GM12878 (cell line): Measurements from ENCODE around the gene FYTTD1. TPM values are rescaled to one million over a fixed set of nuclear protein-coding genes. Genes with fewer than 3 reads are reported as not detected.
A peak's percentile ranks its signal among the peaks of the same experiment; 100 is the strongest.

Experiments
- ATAC-seq: fragments of 200-7000 bp; cut with Tn5 transposase; 3 replicates; pipeline ENCODE4 v1.9.1; 2020; ENCODE audit warnings: mild to moderate bottlenecking, moderate library complexity
- BruUV-seq: library from RNA; stranded (reverse); fragments of 400-500 nt; replicated peaks from 2 replicates; lab custom pipeline; 2021; lab: Mats Ljungman, UMichigan
- CTCF ChIA-PET: fragments of 300-600 bp; sonication (Branson Sonifier 250); formaldehyde crosslinking; extraction: SDS; loops from one replicate; lab custom pipeline; 2021; ENCODE audit warnings: inconsistent platforms; lab: Yijun Ruan, JAX
- POLR2A ChIA-PET: fragments of 350-600 bp; formaldehyde crosslinking; extraction: SDS; loops from one replicate; lab custom pipeline; 2021; ENCODE audit warnings: inconsistent platforms; lab: Charles Lee
- RAD21 ChIA-PET: fragments of 300-600 bp; sonication (Branson Sonifier 250); formaldehyde crosslinking; loops from one replicate; lab custom pipeline; 2023; ENCODE audit warnings: antibody characterized with exemption; ENCODE audit not compliant: unreplicated experiment; lab: Charles Lee
- SMC1A ChIA-PET: fragments of 300-600 bp; sonication (Branson Sonifier 250); formaldehyde crosslinking; loops from one replicate; lab custom pipeline; 2023; ENCODE audit not compliant: unreplicated experiment, uncharacterized antibody; lab: Charles Lee
- DNase-seq: peaks from one replicate; pipeline ENCODE4 v3.0.0-alpha.2; 2011; ENCODE audit warnings: low read depth, low spot score
- FAIRE-seq: peaks from 3 replicates; lab custom pipeline; 2011; peaks lifted over from hg19 to GRCh38; lab: Jason Lieb, UNC
- H2AFZ ChIP-seq: 2 replicates; pipeline ENCODE4 v1.6.0; 2011; ENCODE audit warnings: low read depth, low read length, control low read depth; ENCODE audit not compliant: control insufficient read depth
- H3K27ac ChIP-seq: 2 replicates; pipeline ENCODE4 v1.5.1; 2011; ENCODE audit warnings: control low read depth; ENCODE audit not compliant: control insufficient read depth, insufficient read depth
- H3K27me3 ChIP-seq, 2 experiments: replicated peaks in 1 of 2; 2 replicates each; pipeline versions ENCODE4 v1.6.0 to v1.6.1; 2011; ENCODE audit warnings: low read length in 1 of 2; ENCODE audit not compliant: control insufficient read depth in 2 of 2, insufficient read depth in 2 of 2
- H3K36me3 ChIP-seq, 2 experiments: 2 replicates each; pipeline ENCODE4 v1.5.1; 2011; ENCODE audit warnings: low read length in 1 of 2; ENCODE audit not compliant: control insufficient read depth in 2 of 2, insufficient read depth in 2 of 2
- H3K4me1 ChIP-seq: 2 replicates; pipeline ENCODE4 v1.6.1; 2011; ENCODE audit warnings: mild to moderate bottlenecking, low read length, moderate library complexity, mixed read lengths; ENCODE audit not compliant: control insufficient read depth, insufficient read depth
- H3K4me2 ChIP-seq: 2 replicates; pipeline ENCODE4 v1.6.0; 2011; ENCODE audit warnings: control low read depth; ENCODE audit not compliant: control insufficient read depth, insufficient read depth
- H3K4me3 ChIP-seq: fragments of 200-600 bp; sonication (generic); 2 replicates; pipeline ENCODE4 v1.5.1; 2016
- H3K79me2 ChIP-seq: 2 replicates; pipeline ENCODE4 v1.6.0; 2011; ENCODE audit warnings: low read length; ENCODE audit not compliant: control insufficient read depth, insufficient read depth
- H3K9ac ChIP-seq: 2 replicates; pipeline ENCODE4 v1.8.0; 2011; ENCODE audit warnings: low read length, control low read depth, mixed read lengths; ENCODE audit not compliant: control insufficient read depth, insufficient read depth
- H3K9me3 ChIP-seq: replicated peaks from 3 replicates; pipeline ENCODE4 v1.5.1; 2011; ENCODE audit warnings: mild to moderate bottlenecking, low read length; ENCODE audit not compliant: control insufficient read depth, insufficient read depth
- H4K20me1 ChIP-seq: 2 replicates; pipeline ENCODE4 v1.6.0; 2011; ENCODE audit not compliant: control insufficient read depth, insufficient read depth
- ATF7 ChIP-seq: fragments of 450-650 bp; IDR thresholded peaks from 2 replicates; pipeline ENCODE4 v1.6.1; 2016; ENCODE audit warnings: low read depth, mild to moderate bottlenecking
- CREM ChIP-seq: IDR thresholded peaks from 2 replicates; pipeline ENCODE4 v1.6.1; 2014; ENCODE audit warnings: antibody characterized with exemption, low read depth
- HDAC2 ChIP-seq: fragments of 200-600 bp; sonication (generic); IDR thresholded peaks from 2 replicates; pipeline ENCODE4 v1.6.1; 2017
- IKZF2 ChIP-seq, 2 experiments: fragments of 450-650 bp; IDR thresholded peaks; 2 replicates each; pipeline ENCODE4 v1.6.1; 2017; ENCODE audit warnings: mild to moderate bottlenecking in 2 of 2, moderate library complexity in 2 of 2
- MEF2A ChIP-seq: IDR thresholded peaks from 2 replicates; pipeline ENCODE4 v1.6.1; 2011; ENCODE audit warnings: low read depth, mild to moderate bottlenecking, low read length, moderate library complexity; ENCODE audit not compliant: insufficient read depth
- PRDM15 ChIP-seq: fragments of 450-650 bp; formaldehyde crosslinking; IDR thresholded peaks from 2 replicates; pipeline ENCODE4 v1.4.0; 2020; ENCODE audit warnings: mild to moderate bottlenecking, moderate library complexity
- SIN3A ChIP-seq: IDR thresholded peaks from 2 replicates; pipeline ENCODE4 v1.6.1; 2012; ENCODE audit warnings: low read depth, low read length, improper control_type of control experiment
- STAT3 ChIP-seq: IDR thresholded peaks from 2 replicates; pipeline ENCODE4 v1.6.1; 2011; ENCODE audit warnings: low read depth, low read length, improper control_type of control experiment
- YBX1 ChIP-seq: fragments of 450-650 bp; IDR thresholded peaks from 2 replicates; pipeline ENCODE4 v1.6.1; 2016; ENCODE audit warnings: antibody characterized with exemption
- ZBTB40 ChIP-seq: fragments of 450-650 bp; IDR thresholded peaks from 2 replicates; pipeline ENCODE4 v1.6.1; 2016; ENCODE audit warnings: mild to moderate bottlenecking, moderate library complexity, borderline replicate concordance
- WGBS: methylation state at CpG from one replicate; pipeline ENCODE4 v1.1.6; 2016; ENCODE audit warnings: low lambda C conversion rate; ENCODE audit not compliant: insufficient replicate concordance, insufficient coverage; ENCODE audit errors: missing lambda C conversion rate; 5-methylcytosine and 5-hydroxymethylcytosine counted together
- in situ Hi-C: fragments of 300-500 bp; cut with MboI; formaldehyde crosslinking; loops from 9 replicates; pipeline ENCODE4 v1.14.3; 2018; ENCODE audit warnings: mixed read lengths
- intact Hi-C: fragments of 100-400 bp; cut with micrococcal nuclease; formaldehyde crosslinking; loops from one replicate; pipeline ENCODE4 v1.14.2; 2022; ENCODE audit not compliant: unreplicated experiment
- polyA plus RNA-seq, 11 experiments: library from polyadenylated mRNA; depleted of rRNA in 4 of 11; unstranded in 6 of 11; stranded (reverse) in 5 of 11; fragments of >200 nt; fragmentation: Nextera tagmentation in 4 of 11; fragmentation: Illumina TruSeq in 1 of 11; extraction: Ambion mirVana in 4 of 11; extraction: Trizol in 1 of 11; gene quantifications; 1 replicate in 1 of 11; 2 replicates in 10 of 11; pipeline versions ENCODE4 v1.2.1 to v1.2.3, GENCODE V29; 2011 to 2016; ENCODE audit warnings: inconsistent platforms in 2 of 11, missing spikeins in 2 of 11, low read depth in 1 of 11
- total RNA-seq, 4 experiments: library from RNA; depleted of rRNA in 3 of 4; stranded (reverse); fragments of >200 nt in 3 of 4; fragmentation: Illumina TruSeq in 1 of 4; extraction: Trizol in 1 of 4; gene quantifications; 2 replicates each; pipeline versions ENCODE4 v1.2.1 to v1.2.3, GENCODE V29; 2013 to 2021

FYTTD1 gene
- total and polyA plus RNA-seq, 10 of the 15 experiments (the other 5 are each of a cell fraction or from before 2014, with no cell fraction given) = 25.5 to 101 (median 59.4) TPM

DNA sequence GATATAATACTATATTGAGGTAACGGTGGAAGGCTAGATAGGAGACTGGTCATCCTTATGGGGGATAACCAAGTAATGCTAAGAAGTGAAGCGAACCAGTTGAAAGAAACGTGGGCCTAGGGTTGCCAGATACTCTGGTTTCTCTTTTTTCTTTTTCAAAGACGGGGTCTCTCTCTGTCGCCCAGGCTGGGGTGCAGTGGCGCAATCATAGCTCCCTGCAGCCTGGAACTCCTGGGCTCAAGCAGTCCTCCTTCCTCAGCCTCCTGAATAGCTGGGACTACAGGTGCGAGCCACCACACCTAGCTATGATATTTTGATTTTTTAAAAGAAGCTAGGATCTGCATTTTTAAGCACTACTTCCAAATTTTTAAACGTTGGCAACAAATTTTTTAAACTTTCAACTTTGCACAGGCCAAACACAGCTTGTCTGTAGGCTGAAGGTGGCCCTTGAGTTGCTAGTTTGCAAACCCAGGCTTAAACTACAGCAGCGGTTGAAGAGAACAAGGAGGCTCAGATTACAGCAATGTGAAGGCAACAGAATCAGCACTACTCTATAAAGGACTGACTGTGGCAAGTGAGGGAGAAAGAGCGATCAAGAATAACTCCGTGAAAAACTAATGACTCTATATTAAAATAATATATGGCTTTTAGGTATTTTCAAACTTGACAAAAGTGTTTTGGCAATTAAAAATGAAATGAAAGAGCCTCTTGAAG is 11.8 kb upstream of the FYTTD1 start:
- no TSS peak for BruUV-seq
- RAD21 ChIA-PET = no interaction called here

DNA sequence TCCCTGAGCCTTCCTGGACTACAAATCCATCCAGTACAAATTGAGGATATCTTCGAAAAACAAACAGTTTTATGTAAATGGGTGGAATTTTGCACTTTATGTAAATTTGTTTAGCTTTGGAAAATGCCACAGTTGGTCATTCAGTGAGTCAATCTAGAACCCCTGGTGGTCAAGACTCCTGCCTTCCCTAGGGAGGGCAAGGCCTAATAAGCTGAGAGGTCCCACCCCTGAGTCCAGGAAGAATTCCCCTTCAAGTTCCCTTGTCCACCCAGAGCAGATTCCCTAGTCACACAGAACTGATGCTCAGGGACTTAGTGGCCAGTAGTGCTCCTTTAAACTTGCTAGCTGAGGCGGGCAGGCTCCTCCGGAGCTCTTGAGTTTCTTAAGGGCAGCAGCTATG is 6.9 kb upstream of the FYTTD1 start:
- Histone ChIP-seq H3K9me3 (no peaks in the 10 kb centered on the region), H3K9ac (no peak overlapping the region), H3K27ac (no peak overlapping the region), H3K79me2 (no peaks in the 10 kb centered on the region; the same call in 1 of the 2 replicates), H3K4me3 (no peak overlapping the region), H2AFZ (no peak overlapping the region), H3K36me3 (no peaks in the 10 kb centered on the region), H4K20me1 (no peaks in the 10 kb centered on the region), H3K27me3 (no peaks in the 10 kb centered on the region), H3K4me2 (no peak overlapping the region), H3K4me1 (peaks cover 17% of the 10 kb centered on the region)
- CTCF ChIA-PET = interaction anchor here (0.8 to 2.1 kb wide), 3 partner anchors 14 to 60 kb away, joined by 3 to 5 read pairs (median 3); no protein-coding TSS in a partner anchor
- POLR2A ChIA-PET = interaction anchor here (1.1 kb wide), 1 partner anchor 33 kb away, joined by 7 read pairs; no protein-coding TSS in a partner anchor
- FAIRE-seq = no peak
- BruUV-seq = no TSS peak
- TF ChIP-seq ZBTB40 (no peak), PRDM15 (CRISPR knock-in tag) (no peak), HDAC2 (no peak)
- RAD21 ChIA-PET = no interaction called here
- SMC1A ChIA-PET = interaction anchor here (0.9 kb wide), 1 partner anchor 160 kb away, joined by 3 read pairs; no protein-coding TSS in a partner anchor
- no peak for ATAC-seq
- no peak for DNase-seq
- intact Hi-C loops = no loop called here
- in situ Hi-C loops = no loop called here
- WGBS = 88% methylated on average over 3 of the region's 3 CpGs

More for the DNA sequence above, 11.8 kb upstream of the FYTTD1 start:
- in situ Hi-C loops (no loop called here), intact Hi-C loops (loop anchor here (1.0 to 2.0 kb wide), 2 partner anchors 11 to 53 kb away; partner anchors contain the start of genes FYTTD1 and LRCH3)
- Histone ChIP-seq H3K4me3 (peak overlapping the region; percentile 81), H3K36me3 (peaks cover 0 to 6% of the 10 kb centered on the region in 2 experiments; a peak in 1 of 4 replicates), H3K27me3 (no peaks in the 10 kb centered on the region), H3K27ac (no peak overlapping the region), H3K79me2 (peaks cover 41% of the 10 kb centered on the region), H2AFZ (no peak overlapping the region), H3K9me3 (no peaks in the 10 kb centered on the region), H3K4me2 (peak overlapping the region; percentile 88), H3K4me1 (peaks cover 12% of the 10 kb centered on the region), H4K20me1 (no peaks in the 10 kb centered on the region), H3K9ac (peak overlapping the region; percentile 93)
- WGBS = 11% methylated on average over 11 of the region's 11 CpGs
- FAIRE-seq (no peak), DNase-seq (no peak), ATAC-seq (no peak)
- no peak for TF ChIP-seq IKZF2 (IDR thresholded peaks at IDR 0.05)
- TF ChIP-seq CREM = no peak
- TF ChIP-seq YBX1 = no peak
- no peak for TF ChIP-seq STAT3
- no peak for TF ChIP-seq MEF2A
- no peak for TF ChIP-seq ATF7
- TF ChIP-seq SIN3A = no peak
- ChIA-PET SMC1A (interaction anchor here (0.6 to 1.5 kb wide), 5 partner anchors 8 to 27 kb away, joined by 3 to 8 read pairs (median 3); no protein-coding TSS in a partner anchor), CTCF (interaction anchor here (1.1 kb wide), 1 partner anchor 11 kb away, joined by 4 read pairs; the partner anchor contains the start of gene FYTTD1), POLR2A (interaction anchor here (1.1 to 1.7 kb wide), 4 partner anchors 8 to 26 kb away, joined by 4 to 6 read pairs (median 5); no protein-coding TSS in a partner anchor)
